Thyroid gland (tissue), 4 donors: ENCODE measurements around the gene KAT7. TPM values are rescaled to one million over a fixed set of nuclear protein-coding genes. Genes with fewer than 3 reads are reported as not detected.

Experiments
- DNase-seq, 2 donors: peaks; one replicate each; pipeline ENCODE4 v3.0.0-alpha.2; 2019
- H3K27ac ChIP-seq, 3 donors: fragments of 200-600 bp; sonication (generic); 1 replicate in 2 of 3; 2 replicates in 1 of 3; pipeline ENCODE4 v1.5.1; 2016 to 2019; ENCODE audit warnings: mild to moderate bottlenecking in 1 of 3, moderate library complexity in 1 of 3
- H3K27me3 ChIP-seq: fragments of 200-600 bp; sonication (generic); one replicate; pipeline ENCODE4 v1.5.1; 2019
- H3K36me3 ChIP-seq, 2 donors: fragments of 200-600 bp; sonication (generic); one replicate each; pipeline ENCODE4 v1.5.1; 2016 to 2019
- H3K4me1 ChIP-seq, 2 donors: fragments of 200-600 bp; sonication (generic); one replicate each; pipeline ENCODE4 v1.5.1; 2017 to 2019
- H3K4me3 ChIP-seq, 3 donors: fragments of 200-600 bp; sonication (generic); replicated peaks in 1 of 3; 1 replicate in 2 of 3; 2 replicates in 1 of 3; pipeline ENCODE4 v1.5.1; 2016; ENCODE audit warnings: mild to moderate bottlenecking in 1 of 3
- H3K9me3 ChIP-seq: fragments of 200-600 bp; sonication (generic); one replicate; pipeline ENCODE4 v1.5.1; 2017
- CTCF ChIP-seq, 6 experiments: fragments of 200-600 bp in 3 of 6; fragments of 450-650 bp in 3 of 6; sonication (generic) in 3 of 6; IDR thresholded peaks; one replicate each; pipeline ENCODE4 v1.5.1; 2016 to 2019; ENCODE audit warnings: antibody characterized with exemption in 6 of 6, mild to moderate bottlenecking in 2 of 6, inconsistent platforms in 1 of 6, moderate library complexity in 1 of 6
- POLR2A ChIP-seq, 2 donors: fragments of 450-650 bp; IDR thresholded peaks; one replicate each; pipeline ENCODE4 v1.6.1; 2017; ENCODE audit warnings: antibody characterized with exemption in 2 of 2, mild to moderate bottlenecking in 2 of 2, moderate library complexity in 1 of 2
- WGBS, 2 donors: methylation state at CpG; one replicate each; pipeline ENCODE4 v1.1.5; 2017; 5-methylcytosine and 5-hydroxymethylcytosine counted together
- intact Hi-C: fragments of 100-400 bp; cut with DNase I; formaldehyde crosslinking; loops from one replicate; pipeline ENCODE4 v1.15.1; 2023
- total RNA-seq, 4 donors: library from RNA; depleted of rRNA; stranded (reverse); fragments of >200 nt; gene quantifications; one replicate each; pipeline ENCODE4 v1.2.3, GENCODE V29; 2016

Gene KAT7
- total RNA-seq, 4 donors from 2014 or later: 57.5 to 127 (median 76.1) TPM

- H3K36me3 ChIP-seq: peaks cover 2 to 24% of the 10 kb centered on the region in 2 donors
- intact Hi-C loops: no loop called here
- no peaks in the 10 kb centered on the region for H3K27me3 ChIP-seq
- 64 to 71% methylated on average over 16 of the region's 16 CpGs for WGBS, 2 donors
- H3K4me3 ChIP-seq: no peak overlapping the region
- H3K9me3 ChIP-seq: no peaks in the 10 kb centered on the region
- H3K27ac ChIP-seq: peak overlapping the region in 2 of 3 donors; percentile 3 to 38
- peaks cover 17 to 22% of the 10 kb centered on the region in 2 donors for H3K4me1 ChIP-seq
- no peak for TF ChIP-seq POLR2A (IDR thresholded peaks at IDR 0.05)
- no peak for TF ChIP-seq CTCF (IDR thresholded peaks at IDR 0.05)
- DNase-seq: no peak
Observed at GRCh38 chr17:49836111-49837030, 47.9 kb downstream of the KAT7 start.

GRCh38 chr17:49839455-49839854 is 51.0 kb downstream of the KAT7 start:
- Histone ChIP-seq H3K27me3 (no peaks in the 10 kb centered on the region), H3K27ac (no peak overlapping the region), H3K4me3 (no peak overlapping the region), H3K9me3 (no peaks in the 10 kb centered on the region), H3K4me1 (peaks cover 17 to 22% of the 10 kb centered on the region in 2 donors), H3K36me3 (peaks cover 0 to 5% of the 10 kb centered on the region in 2 donors)
- 77 to 83% methylated on average over 5 of the region's 5 CpGs for WGBS, 2 donors
- no peak for DNase-seq
- TF ChIP-seq POLR2A (IDR thresholded peaks at IDR 0.05) (no peak), CTCF (IDR thresholded peaks at IDR 0.05) (no peak)
- intact Hi-C loops: no loop called here

DNA sequence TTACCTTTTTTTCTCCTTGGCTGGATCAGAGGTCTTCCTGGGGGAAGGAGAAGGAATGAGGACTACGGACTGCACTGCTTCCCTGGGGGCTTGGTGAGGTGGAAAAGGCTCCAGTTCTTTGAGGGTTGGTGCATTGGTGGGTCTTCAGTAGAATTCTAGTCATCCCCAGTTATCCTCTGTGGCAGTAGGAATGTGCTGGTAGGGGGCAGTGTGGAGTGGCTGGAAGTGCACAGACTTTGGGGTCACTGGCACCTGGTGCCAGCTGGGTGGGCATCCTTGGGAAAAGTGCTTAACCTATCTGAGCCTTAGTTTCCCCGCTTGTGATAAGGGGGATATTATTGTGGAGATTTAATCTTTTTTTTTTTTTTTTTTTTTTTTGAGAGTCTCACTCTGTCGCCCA is 53.1 kb downstream of the KAT7 start:
- no peaks in the 10 kb centered on the region for H3K36me3 ChIP-seq
- H3K27me3 ChIP-seq: no peaks in the 10 kb centered on the region
- peaks cover under 1 to 5% of the 10 kb centered on the region in 2 donors for H3K4me1 ChIP-seq
- intact Hi-C loops: no loop called here
- H3K4me3 ChIP-seq: no peak overlapping the region
- H3K9me3 ChIP-seq: no peaks in the 10 kb centered on the region
- DNase-seq: no peak
- WGBS, 2 donors: 92 to 98% methylated on average over 3 of the region's 3 CpGs
- TF ChIP-seq POLR2A (IDR thresholded peaks at IDR 0.05) (no peak), CTCF (IDR thresholded peaks at IDR 0.05) (no peak)
- H3K27ac ChIP-seq: no peak overlapping the region

- WGBS, 2 donors: 85 to 87% methylated on average over 3 of the region's 3 CpGs
- no peaks in the 10 kb centered on the region for H3K27me3 ChIP-seq
- H3K36me3 ChIP-seq: no peaks in the 10 kb centered on the region
- no peaks in the 10 kb centered on the region for H3K4me1 ChIP-seq
- no peaks in the 10 kb centered on the region for H3K9me3 ChIP-seq
- TF ChIP-seq CTCF (IDR thresholded peaks at IDR 0.05) (no peak), POLR2A (IDR thresholded peaks at IDR 0.05) (no peak)
- intact Hi-C loops: no loop called here
- no peak for DNase-seq
- no peak overlapping the region for H3K27ac ChIP-seq
- H3K4me3 ChIP-seq: no peak overlapping the region
Observed at GRCh38 chr17:49842371-49842770, 53.9 kb downstream of the KAT7 start.

- H3K27ac ChIP-seq: no peak overlapping the region
Observed at GRCh38 chr17:49842846-49843245, 54.4 kb downstream of the KAT7 start.

More at GRCh38 chr17:49842846-49843245, 54.4 kb downstream of the KAT7 start:
- intact Hi-C loops: no loop called here
- H3K4me1 ChIP-seq: no peaks in the 10 kb centered on the region
- H3K4me3 ChIP-seq: no peak overlapping the region
- TF ChIP-seq POLR2A (IDR thresholded peaks at IDR 0.05): no peak
- no peak for TF ChIP-seq CTCF (IDR thresholded peaks at IDR 0.05)
- no peaks in the 10 kb centered on the region for H3K27me3 ChIP-seq
- H3K36me3 ChIP-seq: no peaks in the 10 kb centered on the region
- WGBS, 2 donors: 86% methylated on average over 6 of the region's 6 CpGs
- H3K9me3 ChIP-seq: no peaks in the 10 kb centered on the region
- DNase-seq: no peak
